ENCODE results near the gene SARS2.

SARS2 gene

GRCh38 chr19:38912600-38913514 lies 17.7 kb downstream of the SARS2 start:
- no peaks in the 10 kb centered on the region for H3K9me3 Mint-ChIP-seq
- ATAC-seq = peak; percentile 61
- H3K27ac Mint-ChIP-seq = no peak overlapping the region
- peaks cover 9% of the 10 kb centered on the region for H3K4me1 Mint-ChIP-seq
- peaks cover 50% of the 10 kb centered on the region for H3K36me3 Mint-ChIP-seq
- H3K4me3 Mint-ChIP-seq = no peak overlapping the region
- peaks cover 10% of the 10 kb centered on the region for H3K27me3 Mint-ChIP-seq

- Mint-ChIP-seq H3K27ac (no peak overlapping the region), H3K27me3 (peaks cover 10% of the 10 kb centered on the region), H3K4me3 (no peak overlapping the region)
Observed at GRCh38 chr19:38911388-38912001, 19.1 kb downstream of the SARS2 start.

GRCh38 chr19:38910488-38910887 lies 20.1 kb downstream of the SARS2 start:
- Mint-ChIP-seq H3K4me3 (no peak overlapping the region), H3K36me3 (peaks cover 53% of the 10 kb centered on the region), H3K9me3 (no peaks in the 10 kb centered on the region), H3K4me1 (peaks cover 9% of the 10 kb centered on the region), H3K27ac (no peak overlapping the region), H3K27me3 (peaks cover 10% of the 10 kb centered on the region)
- ATAC-seq = no peak

More at GRCh38 chr19:38911388-38912001, 19.1 kb downstream of the SARS2 start:
- Mint-ChIP-seq H3K9me3 (no peaks in the 10 kb centered on the region), H3K36me3 (peaks cover 62% of the 10 kb centered on the region), H3K4me1 (peaks cover 9% of the 10 kb centered on the region)
- ATAC-seq = peak; percentile 34

GRCh38 chr19:38908911-38909310 lies 21.7 kb downstream of the SARS2 start:
- Mint-ChIP-seq H3K4me1 (peaks cover 16% of the 10 kb centered on the region), H3K4me3 (no peak overlapping the region), H3K27me3 (peaks cover 10% of the 10 kb centered on the region), H3K9me3 (no peaks in the 10 kb centered on the region), H3K36me3 (peaks cover 56% of the 10 kb centered on the region), H3K27ac (no peak overlapping the region)
- ATAC-seq = no peak

- no peak overlapping the region for H3K27ac Mint-ChIP-seq
- H3K36me3 Mint-ChIP-seq = peaks cover 51% of the 10 kb centered on the region
- ATAC-seq = no peak
- no peak overlapping the region for H3K4me3 Mint-ChIP-seq
- H3K9me3 Mint-ChIP-seq = no peaks in the 10 kb centered on the region
- peaks cover 10% of the 10 kb centered on the region for H3K27me3 Mint-ChIP-seq
- H3K4me1 Mint-ChIP-seq = peaks cover 10% of the 10 kb centered on the region
Observed at GRCh38 chr19:38907670-38908069, 22.9 kb downstream of the SARS2 start.

GRCh38 chr19:38907227-38907626 lies 23.3 kb downstream of the SARS2 start:
- Mint-ChIP-seq H3K4me1 (peaks cover 7% of the 10 kb centered on the region), H3K27me3 (peaks cover 10% of the 10 kb centered on the region), H3K4me3 (no peak overlapping the region), H3K36me3 (peaks cover 51% of the 10 kb centered on the region), H3K27ac (no peak overlapping the region), H3K9me3 (no peaks in the 10 kb centered on the region)
- no peak for ATAC-seq

- Mint-ChIP-seq H3K27ac (no peak overlapping the region), H3K9me3 (no peaks in the 10 kb centered on the region), H3K27me3 (peaks cover 3% of the 10 kb centered on the region), H3K4me3 (no peak overlapping the region), H3K4me1 (peaks cover 17% of the 10 kb centered on the region), H3K36me3 (peaks cover 53% of the 10 kb centered on the region)
- no peak for ATAC-seq
Observed at GRCh38 chr19:38905620-38906019, 24.9 kb downstream of the SARS2 start.

- peaks cover 50% of the 10 kb centered on the region for H3K36me3 Mint-ChIP-seq
- ATAC-seq = peak; percentile 58
- H3K9me3 Mint-ChIP-seq = no peaks in the 10 kb centered on the region
- no peaks in the 10 kb centered on the region for H3K27me3 Mint-ChIP-seq
- H3K4me3 Mint-ChIP-seq = no peak overlapping the region
- no peak overlapping the region for H3K27ac Mint-ChIP-seq
- peaks cover 23% of the 10 kb centered on the region for H3K4me1 Mint-ChIP-seq
Observed at GRCh38 chr19:38904581-38905539, 25.7 kb downstream of the SARS2 start.

- ATAC-seq = no peak
- Mint-ChIP-seq H3K4me3 (peak overlapping the region; percentile 27), H3K36me3 (peaks cover 22% of the 10 kb centered on the region), H3K27me3 (no peaks in the 10 kb centered on the region), H3K9me3 (no peaks in the 10 kb centered on the region), H3K4me1 (peaks cover 45% of the 10 kb centered on the region), H3K27ac (no peak overlapping the region)
Observed at GRCh38 chr19:38901683-38902082, 28.9 kb downstream of the SARS2 start.

GRCh38 chr19:38900743-38901190 lies 29.8 kb downstream of the SARS2 start:
- H3K27ac Mint-ChIP-seq = peak overlapping the region; percentile 88
- no peaks in the 10 kb centered on the region for H3K27me3 Mint-ChIP-seq
- H3K4me3 Mint-ChIP-seq = peak overlapping the region; percentile 94
- peaks cover 48% of the 10 kb centered on the region for H3K4me1 Mint-ChIP-seq
- H3K36me3 Mint-ChIP-seq = peaks cover 22% of the 10 kb centered on the region
- H3K9me3 Mint-ChIP-seq = no peaks in the 10 kb centered on the region
- no peak for ATAC-seq

- Mint-ChIP-seq H3K36me3 (peaks cover 21% of the 10 kb centered on the region), H3K9me3 (no peaks in the 10 kb centered on the region), H3K4me3 (peak overlapping the region; percentile 94), H3K27me3 (no peaks in the 10 kb centered on the region), H3K27ac (peak overlapping the region; percentile 88), H3K4me1 (peaks cover 53% of the 10 kb centered on the region)
- no peak for ATAC-seq
Observed at GRCh38 chr19:38900202-38900629, 30.3 kb downstream of the SARS2 start.

GRCh38 chr19:38899447-38900201 lies 30.9 kb downstream of the SARS2 start, which contains the start of the genes NFKBIB and SIRT2:
TSS of gene NFKBIB (plus strand) at chr19:38899969. CDS start at chr19:38900033, 64 bp downstream.
TSS of gene SIRT2 (minus strand) at chr19:38899618. CDS start at chr19:38899521, 97 bp downstream.
- peak; percentile 98 for ATAC-seq
- H3K27ac Mint-ChIP-seq = peak within 1 kb of the TSS; percentile 88
- no peaks in the 10 kb centered on the region for H3K27me3 Mint-ChIP-seq
- peak within 1 kb of the TSS; percentile 94 for H3K4me3 Mint-ChIP-seq
- peaks cover 58% of the 10 kb centered on the region for H3K4me1 Mint-ChIP-seq
- no peaks in the 10 kb centered on the region for H3K9me3 Mint-ChIP-seq
- H3K36me3 Mint-ChIP-seq = peaks cover 21% of the 10 kb centered on the region

GRCh38 chr19:38898788-38899446 lies 31.6 kb downstream of the SARS2 start:
- no peaks in the 10 kb centered on the region for H3K27me3 Mint-ChIP-seq
- H3K4me1 Mint-ChIP-seq = peaks cover 55% of the 10 kb centered on the region
- H3K4me3 Mint-ChIP-seq = peak overlapping the region; percentile 94
- no peak for ATAC-seq
- peak overlapping the region; percentile 88 for H3K27ac Mint-ChIP-seq
- peaks cover 18% of the 10 kb centered on the region for H3K36me3 Mint-ChIP-seq
- no peaks in the 10 kb centered on the region for H3K9me3 Mint-ChIP-seq
